Gastrocnemius medialis (tissue), 4 donors: Measurements from ENCODE around the gene CHSY1. TPM values are rescaled to one million over a fixed set of nuclear protein-coding genes. Genes with fewer than 3 reads are reported as not detected.
A peak's percentile ranks its signal among the peaks of the same experiment; 100 is the strongest.

Experiments used
- ATAC-seq, 2 donors: fragments of 150-250 bp; one replicate each; pipeline ENCODE4 v1.9.1; 2016
- DNase-seq, 2 donors: peaks; one replicate each; pipeline ENCODE4 v3.0.0-alpha.2; 2019
- H3K27ac ChIP-seq, 4 donors: fragments of 200-600 bp; sonication (generic); 1 replicate in 1 of 4; 2 replicates in 3 of 4; pipeline ENCODE4 v1.5.1; 2016 to 2018; ENCODE audit warnings: mild to moderate bottlenecking in 2 of 4, moderate library complexity in 1 of 4
- H3K27me3 ChIP-seq, 3 donors: fragments of 200-600 bp; sonication (generic) in 2 of 3; 1 replicate in 1 of 3; 2 replicates in 2 of 3; pipeline versions ENCODE4 v1.5.1 to v1.6.0; 2016 to 2019; ENCODE audit warnings: mild to moderate bottlenecking in 1 of 3, moderate library complexity in 1 of 3
- H3K36me3 ChIP-seq, 2 donors: fragments of 200-600 bp; sonication (generic) in 1 of 2; one replicate each; pipeline ENCODE4 v1.5.1; 2017 to 2018
- H3K4me1 ChIP-seq, 2 donors: fragments of 200-600 bp; sonication (generic) in 1 of 2; one replicate each; pipeline ENCODE4 v1.5.1; 2016 to 2017; ENCODE audit warnings: mild to moderate bottlenecking in 2 of 2
- H3K4me3 ChIP-seq, 4 donors: fragments of 200-600 bp; sonication (generic) in 3 of 4; 1 replicate in 1 of 4; 2 replicates in 3 of 4; pipeline ENCODE4 v1.5.1; 2016 to 2019; ENCODE audit warnings: mild to moderate bottlenecking in 2 of 4
- H3K9me3 ChIP-seq, 3 donors: fragments of 200-600 bp; sonication (generic) in 2 of 3; 1 replicate in 1 of 3; 2 replicates in 2 of 3; pipeline ENCODE4 v1.5.1; 2016 to 2019
- POLR2A ChIP-seq, 2 donors: fragments of 450-650 bp; IDR thresholded peaks; one replicate each; pipeline ENCODE4 v1.6.1; 2017; ENCODE audit warnings: antibody characterized with exemption in 2 of 2, mild to moderate bottlenecking in 2 of 2, moderate library complexity in 2 of 2
- in situ Hi-C, 4 donors: fragments of 200-750 bp; cut with MboI; loops; one replicate each; pipeline versions ENCODE4 v1.15.0 to v1.8.0; 2017; ENCODE audit warnings: low sequenced_read_pairs in 4 of 4
- intact Hi-C: fragments of 100-400 bp; cut with DNase I; formaldehyde crosslinking; loops from one replicate; pipeline ENCODE4 v1.15.1; 2023; ENCODE audit warnings: low total_unique reads
- total RNA-seq, 4 donors: library from RNA; depleted of rRNA; stranded (reverse); fragments of >200 nt; gene quantifications; one replicate each; pipeline versions ENCODE4 v1.1.0 to v1.2.3, GENCODE V29; 2016
- TF ChIP-seq, protein P1 (sequence below), 5 experiments: fragments of 450-650 bp in 3 of 5; fragments of 200-600 bp in 2 of 5; sonication (generic) in 2 of 5; IDR thresholded peaks in 4 of 5; conservative IDR thresholded peaks in 1 of 5; 1 replicate in 4 of 5; 2 replicates in 1 of 5; pipeline ENCODE4 v1.5.1; 2016 to 2019; ENCODE audit warnings: antibody characterized with exemption in 5 of 5, mild to moderate bottlenecking in 3 of 5, moderate library complexity in 3 of 5

Gene CHSY1
- total RNA-seq, 4 donors from 2014 or later, result 4.6 to 8.3 (median 7.1) TPM

DNA sequence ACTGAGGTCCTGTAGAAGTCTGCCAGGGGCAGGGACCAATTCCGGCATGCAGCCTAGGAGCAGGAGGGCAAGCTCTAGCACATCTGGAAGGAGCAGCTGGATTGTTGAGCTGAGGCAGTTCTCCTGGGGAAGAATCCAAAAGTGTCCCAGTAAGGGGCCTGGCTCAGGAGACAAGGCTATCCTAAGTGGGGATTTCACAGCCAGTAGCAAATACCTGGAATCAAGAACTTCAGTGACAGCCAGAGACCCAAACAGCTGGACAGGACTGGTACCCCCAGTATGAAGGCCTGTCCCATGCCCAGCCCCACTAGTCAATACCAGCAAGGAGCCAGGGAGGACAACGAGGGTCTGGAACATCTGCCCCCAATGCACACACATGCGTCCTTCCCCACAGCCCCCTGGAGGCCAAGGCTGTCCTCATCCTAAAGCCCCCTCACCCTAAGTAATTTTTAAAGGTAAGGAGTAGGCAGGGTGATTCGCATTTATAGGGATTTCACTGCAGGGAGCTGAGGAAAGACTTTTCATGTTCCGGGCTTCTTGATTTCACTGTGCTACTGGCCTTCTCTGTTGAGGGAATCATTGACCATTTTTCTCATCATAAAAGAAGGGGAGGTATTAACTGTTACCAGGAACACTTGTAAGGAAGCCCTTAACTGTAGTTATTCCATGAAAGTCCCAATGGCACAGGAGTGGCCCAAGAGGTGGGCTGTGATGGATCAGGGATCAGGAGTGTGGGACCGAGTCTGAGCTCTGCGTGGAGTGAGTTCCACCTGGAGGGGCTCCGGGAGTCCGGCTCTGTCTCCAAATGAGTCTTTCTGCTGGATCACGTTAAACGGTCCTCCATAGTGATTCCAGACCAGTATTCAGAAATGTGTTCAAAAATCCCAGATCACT lies 2.6 kb upstream of the CHSY1 start:
- intact Hi-C loops (loop anchor here (5.0 to 10.0 kb wide), 4 partner anchors 67 to 910 kb away; partner anchors contain the start of genes ADAMTS17 and LRRK1), in situ Hi-C loops (loop anchor here (5.0 to 25.0 kb wide), 6 partner anchors 162 to 642 kb away; partner anchors contain the start of genes ASB7 (in 2 of the 4), LINS1 (in 2 of the 4) and LRRK1 (in 2 of the 4))
- TF ChIP-seq, protein P1, sequence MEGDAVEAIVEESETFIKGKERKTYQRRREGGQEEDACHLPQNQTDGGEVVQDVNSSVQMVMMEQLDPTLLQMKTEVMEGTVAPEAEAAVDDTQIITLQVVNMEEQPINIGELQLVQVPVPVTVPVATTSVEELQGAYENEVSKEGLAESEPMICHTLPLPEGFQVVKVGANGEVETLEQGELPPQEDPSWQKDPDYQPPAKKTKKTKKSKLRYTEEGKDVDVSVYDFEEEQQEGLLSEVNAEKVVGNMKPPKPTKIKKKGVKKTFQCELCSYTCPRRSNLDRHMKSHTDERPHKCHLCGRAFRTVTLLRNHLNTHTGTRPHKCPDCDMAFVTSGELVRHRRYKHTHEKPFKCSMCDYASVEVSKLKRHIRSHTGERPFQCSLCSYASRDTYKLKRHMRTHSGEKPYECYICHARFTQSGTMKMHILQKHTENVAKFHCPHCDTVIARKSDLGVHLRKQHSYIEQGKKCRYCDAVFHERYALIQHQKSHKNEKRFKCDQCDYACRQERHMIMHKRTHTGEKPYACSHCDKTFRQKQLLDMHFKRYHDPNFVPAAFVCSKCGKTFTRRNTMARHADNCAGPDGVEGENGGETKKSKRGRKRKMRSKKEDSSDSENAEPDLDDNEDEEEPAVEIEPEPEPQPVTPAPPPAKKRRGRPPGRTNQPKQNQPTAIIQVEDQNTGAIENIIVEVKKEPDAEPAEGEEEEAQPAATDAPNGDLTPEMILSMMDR (IDR thresholded peaks at IDR 0.05 in 4 of 5, conservative IDR thresholded peaks at IDR 0.05 in 1 of 5), result no peak
- TF ChIP-seq POLR2A (IDR thresholded peaks at IDR 0.05), result no peak
- Histone ChIP-seq H3K27ac (no peak overlapping the region), H3K9me3 (no peaks in the 10 kb centered on the region), H3K36me3 (no peaks in the 10 kb centered on the region), H3K27me3 (no peaks in the 10 kb centered on the region), H3K4me1 (peaks cover 23 to 26% of the 10 kb centered on the region in 2 donors), H3K4me3 (no peak overlapping the region)
- DNase-seq (no peak), ATAC-seq (no peak)

DNA sequence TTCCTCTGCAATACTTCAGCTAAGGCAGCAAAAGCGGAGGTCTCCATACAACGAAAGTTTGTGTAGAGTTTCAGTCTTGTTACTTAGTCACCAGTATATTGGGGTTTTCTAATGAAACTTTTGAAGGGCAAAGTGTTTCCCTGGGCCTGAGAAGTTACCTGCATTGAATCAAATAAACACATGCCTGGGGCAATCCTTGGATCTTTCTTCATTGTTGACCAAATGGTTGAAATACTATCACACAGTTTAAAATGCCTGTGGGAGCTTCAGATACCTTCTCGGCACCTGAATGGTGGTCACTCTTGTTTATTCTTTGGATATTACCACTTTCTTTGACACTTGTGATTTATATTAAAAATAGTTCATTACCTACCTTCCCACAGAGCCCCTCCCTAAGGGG lies 988 bp upstream of the CHSY1 start:
- TF ChIP-seq, protein P1 (IDR thresholded peaks at IDR 0.05 in 4 of 5, conservative IDR thresholded peaks at IDR 0.05 in 1 of 5), result no peak
- no peak for TF ChIP-seq POLR2A (IDR thresholded peaks at IDR 0.05)
- intact Hi-C loops (loop anchor here (5.0 to 10.0 kb wide), 4 partner anchors 66 to 908 kb away; partner anchors contain the start of genes ADAMTS17 and LRRK1), in situ Hi-C loops (loop anchor here in 3 of 4 donors (25.0 kb wide), 3 partner anchors 341 to 641 kb away; partner anchors contain the start of genes ASB7 (in 2 of the 3), LINS1 (in 2 of the 3) and LRRK1 (in 2 of the 3))
- Histone ChIP-seq H3K4me3 (peak overlapping the region; percentile 54 to 85 (median 69)), H3K36me3 (no peaks in the 10 kb centered on the region), H3K27ac (peak overlapping the region; percentile 74 to 88 (median 86)), H3K9me3 (no peaks in the 10 kb centered on the region), H3K27me3 (no peaks in the 10 kb centered on the region), H3K4me1 (peaks cover 25 to 29% of the 10 kb centered on the region in 2 donors)
- no peak for DNase-seq
- ATAC-seq, result no peak

DNA sequence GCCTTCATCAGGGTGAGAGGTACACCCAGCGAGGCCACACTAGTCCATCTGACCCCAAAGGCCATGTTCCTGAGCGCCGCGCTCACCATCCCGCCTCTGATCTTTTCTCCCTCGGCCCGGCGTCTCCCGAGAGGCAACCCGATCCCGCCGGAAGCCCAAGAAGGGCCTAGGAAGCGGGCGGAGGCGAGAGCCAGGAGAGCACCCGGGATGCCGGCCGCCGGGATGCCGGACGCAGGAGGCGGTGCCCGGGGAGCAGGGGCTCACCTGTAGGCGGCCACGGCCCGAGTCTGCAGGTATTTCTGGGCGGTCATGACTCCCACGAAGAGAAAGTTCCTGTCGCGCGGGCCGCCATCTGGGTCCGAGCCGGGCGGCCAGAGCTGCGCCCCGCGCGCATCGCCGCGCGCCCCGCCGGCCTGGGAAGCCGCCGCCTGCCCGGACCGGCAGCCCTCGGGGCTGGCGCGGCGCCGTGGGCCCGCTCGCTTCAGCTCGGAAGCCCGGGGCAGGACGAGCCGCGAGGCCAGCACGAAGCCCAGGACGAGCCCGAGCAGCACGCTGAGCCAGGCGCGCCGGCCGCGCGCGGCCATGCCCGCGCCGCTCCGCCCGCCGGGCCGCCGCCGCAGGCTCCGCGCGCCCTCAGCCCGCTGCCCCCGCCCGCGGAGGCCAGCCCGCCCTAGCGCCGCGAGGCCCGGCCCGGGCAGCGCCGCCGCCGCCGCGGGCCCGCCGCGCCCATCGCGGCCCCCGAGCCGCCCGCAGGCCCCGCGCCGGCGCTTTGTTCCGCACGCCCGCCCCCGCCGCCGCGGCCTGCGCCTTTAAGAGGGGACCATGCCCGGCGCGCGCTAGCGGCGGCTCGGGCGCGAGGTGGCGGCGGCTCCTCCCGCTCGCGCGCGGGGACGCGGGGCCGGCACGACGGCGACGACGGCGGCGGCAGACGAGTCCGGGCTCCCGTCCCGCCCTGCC lies 697 bp downstream of the CHSY1 start:
- in situ Hi-C loops (loop anchor here in 3 of 4 donors (25.0 kb wide), 3 partner anchors 339 to 639 kb away; partner anchors contain the start of genes ASB7 (in 2 of the 3), LINS1 (in 2 of the 3) and LRRK1 (in 2 of the 3)), intact Hi-C loops (loop anchor here (5.0 to 10.0 kb wide), 4 partner anchors 64 to 906 kb away; partner anchors contain the start of genes ADAMTS17 and LRRK1)
- Histone ChIP-seq H3K4me1 (peaks cover 32 to 46% of the 10 kb centered on the region in 2 donors), H3K36me3 (no peaks in the 10 kb centered on the region), H3K27me3 (no peaks in the 10 kb centered on the region), H3K9me3 (no peaks in the 10 kb centered on the region), H3K4me3 (peak overlapping the region; percentile 74 to 87 (median 82)), H3K27ac (peak overlapping the region; percentile 74 to 88 (median 86))
- TF ChIP-seq POLR2A (IDR thresholded peaks at IDR 0.05), result no peak
- TF ChIP-seq, protein P1 (IDR thresholded peaks at IDR 0.05 in 4 of 5, conservative IDR thresholded peaks at IDR 0.05 in 1 of 5), result no peak
- no peak for DNase-seq
- peak; percentile 70 to 80 for ATAC-seq

DNA sequence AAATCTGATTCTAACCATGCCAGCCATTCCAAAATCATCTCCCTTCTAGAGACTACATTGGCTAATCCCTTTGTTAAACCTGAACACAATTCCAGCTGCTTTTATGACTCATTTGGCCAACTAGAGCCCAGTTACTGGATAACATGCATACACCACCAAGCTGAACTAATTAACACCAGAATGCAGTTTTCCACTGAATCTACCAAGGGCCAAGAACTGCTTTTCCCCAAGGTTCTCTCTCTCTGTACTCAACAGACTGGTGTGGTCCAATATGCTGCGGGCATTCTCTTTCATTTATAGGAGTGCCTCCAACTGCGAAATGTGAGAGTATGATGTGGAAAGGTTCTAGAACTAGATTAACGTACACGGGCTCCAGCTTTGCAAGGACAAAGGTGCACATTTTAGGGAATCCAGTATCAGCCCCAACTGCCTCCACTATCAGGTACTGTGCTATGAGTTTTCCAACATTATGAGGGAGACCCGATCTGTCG lies 1.5 kb downstream of the CHSY1 start:
- Histone ChIP-seq H3K27ac (peak overlapping the region; percentile 64 to 78 (median 74)), H3K27me3 (no peaks in the 10 kb centered on the region), H3K9me3 (no peaks in the 10 kb centered on the region), H3K36me3 (no peaks in the 10 kb centered on the region), H3K4me1 (peaks cover 34 to 53% of the 10 kb centered on the region in 2 donors), H3K4me3 (peak overlapping the region; percentile 74 to 87 (median 82))
- intact Hi-C loops (loop anchor here (5.0 to 10.0 kb wide), 4 partner anchors 63 to 906 kb away; partner anchors contain the start of genes ADAMTS17 and LRRK1), in situ Hi-C loops (loop anchor here in 3 of 4 donors (25.0 kb wide), 3 partner anchors 338 to 638 kb away; partner anchors contain the start of genes ASB7 (in 2 of the 3), LINS1 (in 2 of the 3) and LRRK1 (in 2 of the 3))
- TF ChIP-seq, protein P1 (IDR thresholded peaks at IDR 0.05 in 4 of 5, conservative IDR thresholded peaks at IDR 0.05 in 1 of 5), result no peak
- TF ChIP-seq POLR2A (IDR thresholded peaks at IDR 0.05), result no peak
- DNase-seq (no peak), ATAC-seq (no peak)
